Sciatic nerve (tissue), 2 donors: ENCODE results near the gene HSD17B4. TPM values are rescaled to one million over a fixed set of nuclear protein-coding genes. Genes with fewer than 3 reads are reported as not detected.
"Not testable (repeated sequence)": the region's sequence is repeated elsewhere in the genome, so short reads cannot be mapped to it uniquely, and the experiment has no call there.

ENCODE experiments used
- ATAC-seq: fragments of 200-7000 bp; cut with Tn5 transposase; one replicate; pipeline ENCODE4 v1.9.1; 2020; ENCODE audit warnings: mild to moderate bottlenecking, moderate library complexity
- DNase-seq: peaks from one replicate; pipeline ENCODE4 v3.0.0-alpha.2; 2020; ENCODE audit warnings: low spot score
- intact Hi-C: fragments of 100-400 bp; cut with DNase I; formaldehyde crosslinking; loops from one replicate; pipeline ENCODE4 v1.14.2; 2022
- total RNA-seq: library from RNA; stranded (reverse); fragmentation: NEBNext Ultra II Directional; extraction: Animal tissue kit (Norgen Biotek cat#: 25700); gene quantifications from one replicate; pipeline ENCODE4 v1.2.1, GENCODE V29; 2021
- donor health status: DM: no; HTN: no; CAD: no.
- donor health status: DM: no; HTN: no; CAD: no.

The HSD17B4 gene, protein sequence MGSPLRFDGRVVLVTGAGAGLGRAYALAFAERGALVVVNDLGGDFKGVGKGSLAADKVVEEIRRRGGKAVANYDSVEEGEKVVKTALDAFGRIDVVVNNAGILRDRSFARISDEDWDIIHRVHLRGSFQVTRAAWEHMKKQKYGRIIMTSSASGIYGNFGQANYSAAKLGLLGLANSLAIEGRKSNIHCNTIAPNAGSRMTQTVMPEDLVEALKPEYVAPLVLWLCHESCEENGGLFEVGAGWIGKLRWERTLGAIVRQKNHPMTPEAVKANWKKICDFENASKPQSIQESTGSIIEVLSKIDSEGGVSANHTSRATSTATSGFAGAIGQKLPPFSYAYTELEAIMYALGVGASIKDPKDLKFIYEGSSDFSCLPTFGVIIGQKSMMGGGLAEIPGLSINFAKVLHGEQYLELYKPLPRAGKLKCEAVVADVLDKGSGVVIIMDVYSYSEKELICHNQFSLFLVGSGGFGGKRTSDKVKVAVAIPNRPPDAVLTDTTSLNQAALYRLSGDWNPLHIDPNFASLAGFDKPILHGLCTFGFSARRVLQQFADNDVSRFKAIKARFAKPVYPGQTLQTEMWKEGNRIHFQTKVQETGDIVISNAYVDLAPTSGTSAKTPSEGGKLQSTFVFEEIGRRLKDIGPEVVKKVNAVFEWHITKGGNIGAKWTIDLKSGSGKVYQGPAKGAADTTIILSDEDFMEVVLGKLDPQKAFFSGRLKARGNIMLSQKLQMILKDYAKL
- total RNA-seq = 182 TPM

DNA sequence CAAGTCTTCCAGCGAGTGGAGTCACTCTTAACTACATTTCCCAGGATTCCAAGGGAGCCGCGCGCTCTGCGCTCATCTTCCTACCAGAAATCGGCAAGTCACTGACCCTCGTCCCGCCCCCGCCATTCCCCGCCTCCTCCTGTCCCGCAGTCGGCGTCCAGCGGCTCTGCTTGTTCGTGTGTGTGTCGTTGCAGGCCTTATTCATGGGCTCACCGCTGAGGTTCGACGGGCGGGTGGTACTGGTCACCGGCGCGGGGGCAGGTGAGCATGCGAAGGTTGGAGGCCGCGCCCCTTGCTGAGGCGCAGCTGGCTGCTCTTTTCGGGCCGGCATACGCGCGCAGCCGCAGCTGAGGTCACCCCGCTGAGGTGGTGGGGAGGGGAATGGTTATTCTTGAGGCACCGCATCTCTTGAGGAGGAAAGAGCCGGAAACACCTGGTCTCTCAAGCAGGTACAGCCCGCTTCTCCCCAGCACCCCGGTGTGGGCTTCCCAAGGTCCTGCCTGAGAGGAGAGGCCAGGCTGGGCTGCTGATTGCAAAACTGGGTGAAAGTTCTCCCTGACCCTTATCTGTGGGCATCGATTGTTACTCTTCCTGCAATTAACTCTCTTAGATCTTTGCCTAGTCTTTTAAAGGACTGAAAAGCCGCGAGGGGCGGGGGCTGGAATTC is at the start of gene HSD17B4:
HSD17B4 (plus strand) TSS at position 125 of the 667 bp plus-strand sequence; CDS start at position 204, 79 bp downstream.
- peak; percentile 98 for ATAC-seq
- intact Hi-C loops = no loop called here
- peak; percentile 93 for DNase-seq

DNA sequence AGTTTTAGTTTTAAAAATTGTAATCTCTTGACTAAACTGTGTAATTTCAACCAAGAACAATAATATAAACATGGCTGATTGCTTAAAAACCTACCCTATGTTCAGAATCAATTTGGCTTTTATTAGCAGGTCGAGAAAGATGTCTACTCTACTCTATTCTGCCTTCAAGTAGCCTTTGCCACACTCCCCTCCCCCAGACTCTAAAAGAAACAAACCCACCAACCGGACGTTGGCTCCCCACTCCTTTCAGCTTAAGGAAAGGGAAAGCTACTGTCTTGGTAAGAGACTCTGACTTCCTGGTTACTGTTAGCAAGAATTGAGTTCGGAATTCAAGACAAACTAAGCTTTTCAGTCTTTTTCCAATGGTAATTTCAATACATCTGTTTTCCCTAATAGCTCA is 49.7 kb upstream of the HSD17B4 start:
- DNase-seq (no peak), ATAC-seq (no peak)
- intact Hi-C loops = no loop called here

GRCh38 chr5:119404033-119404432 is 48.3 kb upstream of the HSD17B4 start:
- no peak for DNase-seq
- intact Hi-C loops = no loop called here
- ATAC-seq = no peak

GRCh38 chr5:119405419-119405818 is 46.9 kb upstream of the HSD17B4 start:
- intact Hi-C loops = no loop called here
- DNase-seq (no peak), ATAC-seq (no peak)

GRCh38 chr5:119406551-119407110 is 45.7 kb upstream of the HSD17B4 start:
- no peak for ATAC-seq
- intact Hi-C loops = no loop called here
- DNase-seq = no peak

DNA sequence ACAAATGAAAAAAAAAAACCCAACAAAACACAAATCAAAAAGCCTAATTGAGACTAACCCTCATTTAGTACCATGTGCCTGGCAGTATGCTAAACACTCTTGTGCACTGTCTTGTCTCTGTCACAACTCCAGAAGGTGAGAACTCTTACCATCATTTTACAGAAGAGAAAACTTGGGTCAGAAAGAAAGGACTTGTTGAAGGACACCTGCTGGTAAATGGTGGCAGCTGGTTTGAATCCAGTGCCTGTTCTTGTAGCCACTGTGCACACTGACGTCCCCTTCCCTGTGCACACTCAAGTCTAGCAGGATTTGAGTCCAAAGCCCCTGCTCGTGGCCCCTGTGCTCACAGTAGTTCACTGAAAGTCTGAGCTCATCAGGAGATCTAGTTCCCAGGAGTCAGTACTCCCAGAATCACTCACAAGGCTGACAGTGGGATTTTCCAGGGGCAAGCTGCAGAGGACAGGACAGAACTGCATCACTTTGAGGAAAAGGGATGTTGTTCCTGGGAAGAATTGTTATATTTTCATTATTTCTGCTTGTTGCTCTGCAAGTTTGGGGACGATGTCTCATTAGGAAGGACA is 43.0 kb upstream of the HSD17B4 start:
- intact Hi-C loops = no loop called here

GRCh38 chr5:119410448-119411159 is 41.7 kb upstream of the HSD17B4 start:
- DNase-seq (no peak), ATAC-seq (no peak)
- intact Hi-C loops = loop anchor here (5.0 kb wide), 1 partner anchor 388 kb away; no protein-coding TSS in a partner anchor

More for the DNA sequence above, 43.0 kb upstream of the HSD17B4 start:
- DNase-seq (no peak), ATAC-seq (no peak)

DNA sequence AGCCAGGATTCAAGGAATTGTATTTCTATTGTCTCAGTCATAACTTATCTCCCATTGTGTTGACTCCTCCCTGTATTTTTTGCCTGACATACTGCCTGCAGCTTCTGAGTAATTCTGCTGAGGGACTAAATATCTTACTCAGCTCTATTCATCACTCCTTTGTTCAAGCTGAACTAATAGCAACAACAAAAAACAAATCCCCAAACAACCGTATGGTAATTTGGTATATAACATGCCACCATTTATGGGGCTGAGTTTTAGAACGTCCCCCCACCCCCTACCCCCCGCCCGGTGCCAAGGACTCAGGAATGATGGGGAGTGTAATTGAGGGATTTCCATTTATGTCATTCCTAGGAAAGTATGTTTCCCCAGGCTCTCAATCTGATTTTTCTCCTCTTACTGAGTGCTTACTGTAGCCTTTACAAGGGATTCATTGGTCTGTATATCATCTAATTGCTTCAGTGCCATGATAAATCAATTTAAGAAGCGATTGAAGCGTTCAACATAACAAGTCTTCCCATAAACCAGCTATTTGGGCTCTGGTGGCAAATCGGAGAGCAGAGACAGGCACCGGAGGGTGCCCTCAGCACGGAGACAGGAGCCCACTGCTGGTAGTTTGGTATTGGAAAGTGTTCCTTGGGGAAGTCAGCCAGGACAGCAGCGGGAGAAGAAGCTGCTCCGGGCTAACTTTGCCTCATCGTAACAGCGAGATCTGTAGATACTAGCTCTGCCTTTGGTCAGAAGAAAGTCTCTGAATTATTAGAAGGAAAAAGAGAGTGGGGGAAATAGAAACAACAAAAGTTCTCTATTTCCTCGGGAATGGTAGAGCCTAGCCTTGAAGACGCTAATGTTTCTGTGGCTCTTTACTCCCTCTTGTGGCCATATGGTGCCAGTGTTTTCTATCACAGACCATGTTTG is 40.7 kb upstream of the HSD17B4 start:
- ATAC-seq (peak; percentile 95), DNase-seq (peak; percentile 64)
- intact Hi-C loops = loop anchor here (5.0 kb wide), 1 partner anchor 389 kb away; no protein-coding TSS in a partner anchor

GRCh38 chr5:119412279-119413227 is 39.7 kb upstream of the HSD17B4 start:
- ATAC-seq = no peak
- intact Hi-C loops = loop anchor here (5.0 kb wide), 1 partner anchor 390 kb away; no protein-coding TSS in a partner anchor
- DNase-seq = no peak

DNA sequence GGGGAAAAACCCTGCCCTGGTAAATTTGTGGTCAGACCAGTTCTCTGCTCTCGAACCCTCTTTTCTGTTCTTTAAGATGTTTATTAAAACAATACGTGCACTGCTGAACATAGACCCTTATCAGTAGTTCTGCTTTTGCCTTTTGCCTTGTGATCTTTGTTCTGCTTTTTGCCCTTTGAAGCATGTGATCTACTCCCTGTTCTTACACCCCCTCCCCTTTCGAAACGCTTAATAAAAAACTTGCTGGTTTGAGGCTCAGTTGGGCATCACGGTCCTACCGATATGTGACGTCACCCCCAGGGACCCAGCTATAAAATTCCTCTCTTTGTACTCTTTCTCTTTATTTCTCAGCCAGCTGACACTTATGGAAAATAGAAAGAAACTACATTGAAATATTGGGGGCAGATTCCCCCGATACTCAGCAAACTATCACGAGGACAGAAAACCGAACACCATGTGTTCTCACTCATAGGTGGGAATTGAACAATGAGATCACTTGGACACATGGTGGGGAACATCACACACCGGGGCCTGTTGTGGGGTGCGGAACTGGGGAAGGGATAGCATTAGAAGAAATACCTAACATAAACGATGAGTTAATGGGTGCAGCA is 38.1 kb upstream of the HSD17B4 start:
- intact Hi-C loops = loop anchor here (5.0 kb wide), 1 partner anchor 392 kb away; no protein-coding TSS in a partner anchor
- ATAC-seq, DNase-seq: not testable (repeated sequence)

- peak; percentile 51 for ATAC-seq
- no peak for DNase-seq
- intact Hi-C loops = no loop called here
Observed at GRCh38 chr5:119417891-119418605, 34.2 kb upstream of the HSD17B4 start.

DNA sequence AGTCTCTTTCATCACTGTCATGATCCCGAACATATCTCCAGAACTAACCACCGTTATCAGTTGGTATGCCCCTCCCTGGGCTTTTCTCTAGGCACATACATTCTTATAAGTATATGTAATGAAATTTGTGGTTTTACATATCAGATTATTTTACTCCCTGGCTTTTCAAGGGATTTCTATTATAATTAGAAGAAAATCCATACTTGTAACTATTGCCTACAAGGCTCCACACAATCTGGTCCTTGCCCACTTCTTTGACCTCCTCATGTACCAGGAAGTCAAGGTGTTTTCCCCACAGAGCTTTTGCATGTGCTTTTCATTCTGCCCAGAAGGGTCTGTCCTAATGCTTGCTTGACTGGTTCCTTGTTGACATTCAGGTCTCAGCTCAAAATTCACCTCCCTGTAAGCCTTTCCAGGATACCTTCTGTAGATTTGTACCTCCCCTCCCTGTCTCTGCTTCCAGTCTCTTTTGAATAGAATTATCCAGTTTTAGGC is 33.6 kb upstream of the HSD17B4 start:
- DNase-seq = no peak
- no peak for ATAC-seq
- intact Hi-C loops = no loop called here

DNA sequence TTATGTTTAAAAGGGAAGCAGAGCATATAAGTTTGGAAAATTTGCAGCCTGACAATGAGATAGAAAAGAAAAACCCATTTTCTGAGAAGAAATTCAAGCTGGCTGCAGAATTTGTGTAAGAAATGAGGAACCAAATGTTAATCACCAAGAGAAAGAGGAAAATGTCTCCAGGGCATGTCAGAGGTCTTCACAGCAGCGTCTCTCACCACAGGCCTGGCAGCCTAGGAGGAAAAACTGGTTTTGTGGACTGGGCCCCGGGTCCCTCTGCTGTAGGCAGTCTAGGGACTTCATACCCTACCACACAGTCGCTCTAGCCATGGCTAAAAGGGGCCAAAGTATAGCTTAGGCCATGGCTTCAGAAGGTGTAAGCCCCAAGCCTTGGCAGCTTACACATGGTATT is 32.1 kb upstream of the HSD17B4 start:
- DNase-seq = no peak
- intact Hi-C loops = no loop called here
- no peak for ATAC-seq

- ATAC-seq = peak; percentile 56
- intact Hi-C loops = no loop called here
- no peak for DNase-seq
Observed at GRCh38 chr5:119426057-119426456, 26.2 kb upstream of the HSD17B4 start.

DNA sequence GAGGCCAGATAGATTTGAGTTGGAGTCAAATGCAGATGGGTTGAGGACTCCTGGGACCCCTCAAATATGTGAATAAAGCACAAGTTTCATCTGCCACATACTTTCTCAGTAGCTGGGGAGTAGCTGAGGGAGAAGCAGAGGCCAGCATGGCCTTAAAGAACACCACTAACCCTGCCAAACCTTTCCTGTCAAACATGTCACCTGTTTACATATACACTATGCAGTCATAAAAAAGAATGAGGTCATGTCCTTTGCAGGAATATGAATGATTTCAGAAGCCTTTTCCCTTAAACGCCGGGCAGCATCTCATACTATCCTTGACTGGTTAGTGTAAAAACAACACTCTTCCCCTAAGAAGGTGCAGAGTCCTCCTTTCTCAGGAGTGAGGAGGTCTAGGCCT is 25.2 kb upstream of the HSD17B4 start:
- no peak for ATAC-seq
- intact Hi-C loops = no loop called here
- no peak for DNase-seq
